ENCODE measurements around the gene SLC25A28. TPM values are rescaled to one million over a fixed set of nuclear protein-coding genes. Genes with fewer than 3 reads are reported as not detected.
"Not testable (repeated sequence)": the region's sequence is repeated elsewhere in the genome, so short reads cannot be mapped to it uniquely, and the experiment has no call there.

SLC25A28 gene
- total RNA-seq, 2 donors from 2014 or later: 16.0 to 50.6 TPM

DNA sequence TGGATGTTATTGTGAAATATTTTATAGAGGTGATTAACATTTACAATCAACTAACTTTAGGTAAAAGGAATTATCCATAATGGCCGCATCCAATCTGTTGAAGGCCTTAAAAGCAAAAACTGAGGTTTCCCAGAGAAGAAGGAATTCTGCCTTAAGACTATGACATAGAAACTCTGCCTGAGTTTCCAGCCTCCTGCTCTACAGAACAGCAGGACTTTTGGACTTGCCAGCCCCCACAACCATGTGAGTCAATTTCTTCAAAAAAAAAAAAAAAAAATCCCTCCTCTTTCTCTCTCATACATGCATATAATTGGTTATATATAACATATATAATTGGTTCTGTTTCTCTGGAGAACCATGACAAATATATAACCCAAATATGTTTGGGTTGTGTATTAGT, 15.4 kb downstream of the SLC25A28 start:
- Histone ChIP-seq H3K27ac (no peak overlapping the region), H3K4me1 (replicated peaks) (no peaks in the 10 kb centered on the region), H3K27me3 (replicated peaks; ENCODE audit: insufficient read depth) (no peaks in the 10 kb centered on the region), H3K4me3 (no peak overlapping the region), H3K36me3 (no peaks in the 10 kb centered on the region), H3K9me3 (no peaks in the 10 kb centered on the region)
- TF ChIP-seq POLR2A (IDR thresholded peaks at IDR 0.05) (no peak), POLR2AphosphoS5 (IDR thresholded peaks at IDR 0.05) (no peak)
- TF ChIP-seq, protein P1, sequence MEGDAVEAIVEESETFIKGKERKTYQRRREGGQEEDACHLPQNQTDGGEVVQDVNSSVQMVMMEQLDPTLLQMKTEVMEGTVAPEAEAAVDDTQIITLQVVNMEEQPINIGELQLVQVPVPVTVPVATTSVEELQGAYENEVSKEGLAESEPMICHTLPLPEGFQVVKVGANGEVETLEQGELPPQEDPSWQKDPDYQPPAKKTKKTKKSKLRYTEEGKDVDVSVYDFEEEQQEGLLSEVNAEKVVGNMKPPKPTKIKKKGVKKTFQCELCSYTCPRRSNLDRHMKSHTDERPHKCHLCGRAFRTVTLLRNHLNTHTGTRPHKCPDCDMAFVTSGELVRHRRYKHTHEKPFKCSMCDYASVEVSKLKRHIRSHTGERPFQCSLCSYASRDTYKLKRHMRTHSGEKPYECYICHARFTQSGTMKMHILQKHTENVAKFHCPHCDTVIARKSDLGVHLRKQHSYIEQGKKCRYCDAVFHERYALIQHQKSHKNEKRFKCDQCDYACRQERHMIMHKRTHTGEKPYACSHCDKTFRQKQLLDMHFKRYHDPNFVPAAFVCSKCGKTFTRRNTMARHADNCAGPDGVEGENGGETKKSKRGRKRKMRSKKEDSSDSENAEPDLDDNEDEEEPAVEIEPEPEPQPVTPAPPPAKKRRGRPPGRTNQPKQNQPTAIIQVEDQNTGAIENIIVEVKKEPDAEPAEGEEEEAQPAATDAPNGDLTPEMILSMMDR (IDR thresholded peaks at IDR 0.05): no peak
- WGBS: 6% methylated on average over 1 of the region's 1 CpG
- intact Hi-C loops (cut with DNase I): no loop called here
- DNase-seq (ENCODE audit: low spot score): no peak

DNA sequence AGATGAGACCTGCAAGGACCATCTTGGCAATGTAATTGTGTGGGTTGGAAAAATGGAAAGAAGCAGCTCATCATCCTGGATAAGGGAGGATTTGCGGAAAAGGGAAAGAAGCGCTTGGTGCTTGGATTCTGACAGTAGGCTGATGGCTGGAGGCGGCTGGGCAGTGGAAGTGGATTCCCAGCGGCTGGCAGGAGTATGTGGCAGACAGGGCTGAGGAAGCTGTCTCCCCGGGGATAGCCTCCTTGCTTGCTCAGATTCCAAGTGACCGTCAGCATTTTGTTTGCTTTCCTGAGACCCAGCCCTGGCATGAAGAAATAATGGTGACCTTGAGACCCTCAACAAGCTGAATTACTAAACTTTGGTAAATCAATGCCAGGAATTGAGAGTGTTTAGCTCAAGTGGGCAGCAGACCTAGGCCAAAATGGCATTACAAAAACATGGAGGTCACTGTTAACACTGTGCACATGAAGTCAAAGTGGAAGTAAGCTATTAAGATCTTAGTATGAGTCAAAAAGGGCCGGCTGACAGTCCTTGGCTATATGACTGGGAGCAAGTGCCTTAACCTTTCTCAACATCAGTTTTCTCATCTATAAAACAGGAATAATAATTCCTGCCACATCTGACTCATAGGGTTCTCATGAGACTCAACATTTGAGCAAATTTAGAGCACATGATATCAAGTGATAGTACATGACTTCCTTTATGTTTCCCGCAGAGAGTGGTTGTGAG, 21.3 kb downstream of the SLC25A28 start:
- Histone ChIP-seq H3K36me3 (no peaks in the 10 kb centered on the region), H3K27ac (no peak overlapping the region), H3K4me1 (replicated peaks) (no peaks in the 10 kb centered on the region), H3K9me3 (no peaks in the 10 kb centered on the region), H3K4me3 (no peak overlapping the region), H3K27me3 (replicated peaks; ENCODE audit: insufficient read depth) (no peaks in the 10 kb centered on the region)
- 70% methylated on average over 8 of the region's 8 CpGs for WGBS
- intact Hi-C loops (cut with DNase I): no loop called here
- no peak for DNase-seq (ENCODE audit: low spot score)
- TF ChIP-seq POLR2A (IDR thresholded peaks at IDR 0.05): no peak

DNA sequence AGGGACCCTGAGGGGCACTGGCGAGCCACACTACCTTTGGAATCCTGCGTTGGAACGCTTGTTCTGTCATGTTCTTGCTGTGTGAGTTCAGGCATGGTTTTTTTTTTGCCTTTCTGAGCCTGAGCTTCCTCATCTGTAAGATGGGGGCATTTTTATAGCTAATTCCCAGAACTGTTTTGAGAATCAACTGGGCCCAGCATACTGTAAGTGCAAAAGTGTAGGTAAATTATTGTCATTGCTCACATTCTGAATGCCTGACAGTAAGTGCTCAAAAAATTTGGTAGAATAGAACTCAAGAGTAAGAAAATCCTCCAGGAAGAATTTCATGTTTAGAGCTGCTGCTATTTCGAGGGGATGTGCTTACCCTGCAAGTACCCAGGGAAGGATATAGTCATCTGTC, 22.2 kb downstream of the SLC25A28 start:
- no peak overlapping the region for H3K27ac ChIP-seq
- no peaks in the 10 kb centered on the region for H3K36me3 ChIP-seq
- H3K9me3 ChIP-seq: no peaks in the 10 kb centered on the region
- H3K4me1 ChIP-seq (replicated peaks): no peaks in the 10 kb centered on the region
- intact Hi-C loops (cut with DNase I): no loop called here
- TF ChIP-seq POLR2AphosphoS5 (IDR thresholded peaks at IDR 0.05) (no peak), POLR2A (IDR thresholded peaks at IDR 0.05) (no peak)
- TF ChIP-seq, protein P1 (IDR thresholded peaks at IDR 0.05): no peak
- WGBS: 59% methylated on average over 4 of the region's 4 CpGs
- DNase-seq (ENCODE audit: low spot score): no peak
- no peaks in the 10 kb centered on the region for H3K27me3 ChIP-seq (replicated peaks; ENCODE audit: insufficient read depth)
- no peak overlapping the region for H3K4me3 ChIP-seq

DNA sequence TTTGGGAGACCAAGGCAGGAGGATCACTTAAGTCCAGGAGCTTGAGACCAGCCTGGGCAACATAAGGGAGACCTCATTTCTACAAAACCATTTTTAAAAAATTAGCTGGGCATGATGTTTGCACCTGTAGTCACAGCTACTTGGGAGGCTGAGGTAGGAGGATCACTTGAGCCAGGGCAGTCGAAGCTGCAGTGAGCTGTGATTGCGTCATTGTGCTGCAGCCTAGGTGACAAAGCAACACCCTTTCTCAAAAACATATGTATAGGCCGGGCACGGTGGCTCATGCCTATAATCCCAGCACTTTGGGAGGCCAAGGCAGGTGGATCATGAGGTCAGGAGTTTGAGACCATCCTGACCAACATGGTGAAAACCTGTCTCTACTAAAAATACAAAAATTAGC, 23.5 kb downstream of the SLC25A28 start:
- DNase-seq (ENCODE audit: low spot score); H3K4me3 ChIP-seq; H3K4me1 ChIP-seq (replicated peaks); H3K9me3 ChIP-seq; H3K27ac ChIP-seq; H3K27me3 ChIP-seq (replicated peaks; ENCODE audit: insufficient read depth); intact Hi-C loops (cut with DNase I); H3K36me3 ChIP-seq: not testable (repeated sequence)
- 85% methylated on average over 4 of the region's 4 CpGs for WGBS

DNA sequence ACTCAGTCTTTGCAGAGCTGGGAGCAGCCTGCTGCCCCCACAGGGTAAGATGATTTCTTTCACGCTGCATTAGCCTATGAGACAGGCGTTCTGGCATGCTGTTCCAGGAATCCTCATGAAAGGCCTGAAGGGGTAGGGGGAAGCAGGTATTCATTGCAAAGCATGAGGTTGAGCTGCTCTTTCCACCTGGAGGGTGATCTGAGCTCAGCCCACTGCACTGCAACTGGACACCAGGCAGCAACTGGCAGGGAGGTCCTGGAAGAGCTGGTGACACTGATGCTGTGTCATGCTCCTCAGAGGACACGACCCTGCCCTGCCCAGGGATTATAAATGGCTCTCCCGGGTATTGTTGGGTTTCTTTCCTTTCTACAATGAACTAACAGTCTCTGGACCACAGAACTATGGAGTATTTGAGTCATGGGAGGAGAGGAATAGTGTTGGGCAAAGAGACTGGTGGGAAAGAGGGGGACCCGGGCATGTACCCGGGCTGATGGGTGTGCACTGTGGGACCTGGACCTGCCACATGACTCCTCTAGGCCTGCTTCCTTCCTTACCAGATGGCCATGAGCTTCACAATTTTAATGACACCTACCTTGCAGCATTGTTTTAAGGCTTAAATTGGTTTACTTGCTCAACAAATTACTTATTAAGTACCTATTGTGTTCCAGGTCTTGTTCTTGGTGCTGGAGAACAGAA, 24.3 kb downstream of the SLC25A28 start:
- no peak for DNase-seq (ENCODE audit: low spot score)
- WGBS: 74% methylated on average over 6 of the region's 6 CpGs
- Histone ChIP-seq H3K4me3 (no peak overlapping the region), H3K36me3 (no peaks in the 10 kb centered on the region), H3K27me3 (replicated peaks; ENCODE audit: insufficient read depth) (no peaks in the 10 kb centered on the region), H3K4me1 (replicated peaks) (no peaks in the 10 kb centered on the region), H3K9me3 (no peaks in the 10 kb centered on the region), H3K27ac (no peak overlapping the region)
- intact Hi-C loops (cut with DNase I): no loop called here
- TF ChIP-seq POLR2AphosphoS5 (IDR thresholded peaks at IDR 0.05): no peak

DNA sequence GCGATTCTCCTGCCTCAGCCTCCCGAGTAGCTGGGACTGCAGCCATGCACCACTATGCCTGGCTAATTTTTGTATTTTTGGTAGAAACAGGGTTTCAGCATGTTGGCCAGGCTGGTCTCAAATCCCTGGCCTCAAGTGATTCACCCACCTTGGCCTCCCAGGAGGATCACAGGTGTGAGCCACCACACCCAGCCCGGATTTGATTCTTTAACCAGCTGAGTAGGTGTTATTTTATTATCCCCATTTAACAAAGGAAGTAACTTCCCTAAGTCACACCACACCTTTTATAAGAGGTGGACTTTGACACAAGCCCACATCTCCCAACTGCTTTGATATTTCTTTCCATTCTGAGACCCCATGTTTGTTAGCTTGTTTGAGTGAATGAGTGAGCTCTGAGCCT, 25.0 kb downstream of the SLC25A28 start:
- Histone ChIP-seq H3K9me3 (no peaks in the 10 kb centered on the region), H3K36me3 (no peaks in the 10 kb centered on the region), H3K27me3 (replicated peaks; ENCODE audit: insufficient read depth) (no peaks in the 10 kb centered on the region), H3K27ac (no peak overlapping the region), H3K4me3 (no peak overlapping the region), H3K4me1 (replicated peaks) (no peaks in the 10 kb centered on the region)
- TF ChIP-seq POLR2AphosphoS5 (IDR thresholded peaks at IDR 0.05) (no peak), POLR2A (IDR thresholded peaks at IDR 0.05) (no peak)
- TF ChIP-seq, protein P1 (IDR thresholded peaks at IDR 0.05): no peak
- WGBS: 62% methylated on average over 3 of the region's 3 CpGs
- intact Hi-C loops (cut with DNase I): no loop called here
- no peak for DNase-seq (ENCODE audit: low spot score)

All from prostate gland (tissue), 2 donors.